Hematopoietic multipotent progenitor cell treated with erythropoietin and hydrocortisone succinate and interleukin-3 and kit ligand, for 17 days (in vitro differentiated cells): ENCODE data around the gene CYLD.

Experiments
- DNase-seq: peaks from one replicate; pipeline ENCODE4 v3.0.0-alpha.2; 2015; ENCODE audit warnings: low spot score

The CYLD gene

GRCh38 chr16:50846511-50846910, 104.6 kb downstream of the CYLD start:
- DNase-seq: no peak

GRCh38 chr16:50847166-50847565, 105.3 kb downstream of the CYLD start:
- no peak for DNase-seq

GRCh38 chr16:50848755-50849514, 107.0 kb downstream of the CYLD start:
- no peak for DNase-seq
